ENCODE measurements around the gene NEK11. TPM values are rescaled to one million over a fixed set of nuclear protein-coding genes. Genes with fewer than 3 reads are reported as not detected.
A peak's percentile ranks its signal among the peaks of the same experiment; 100 is the strongest.

The NEK11 gene
- total RNA-seq, 1 donor from 2014 or later: 3.9 TPM

DNA sequence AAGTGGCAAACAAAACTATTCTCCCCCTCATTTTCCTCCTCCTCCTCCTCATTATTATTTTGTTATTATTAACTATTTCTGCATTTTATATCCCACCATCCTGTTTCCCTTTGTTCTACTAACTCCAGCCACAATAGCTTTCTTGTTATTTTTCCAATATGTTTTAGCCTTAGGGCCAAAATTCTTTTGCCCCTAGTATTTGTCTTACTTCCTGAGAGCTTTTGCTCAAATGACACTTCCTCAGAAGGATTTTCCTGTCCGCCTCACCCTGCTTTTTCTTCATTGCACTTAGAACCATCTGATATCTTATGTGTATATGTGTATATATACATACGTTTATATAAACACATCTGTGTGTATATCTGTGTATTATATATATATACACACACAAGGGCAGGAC lies 322.2 kb downstream of the NEK11 start:
- TF ChIP-seq, protein P1, sequence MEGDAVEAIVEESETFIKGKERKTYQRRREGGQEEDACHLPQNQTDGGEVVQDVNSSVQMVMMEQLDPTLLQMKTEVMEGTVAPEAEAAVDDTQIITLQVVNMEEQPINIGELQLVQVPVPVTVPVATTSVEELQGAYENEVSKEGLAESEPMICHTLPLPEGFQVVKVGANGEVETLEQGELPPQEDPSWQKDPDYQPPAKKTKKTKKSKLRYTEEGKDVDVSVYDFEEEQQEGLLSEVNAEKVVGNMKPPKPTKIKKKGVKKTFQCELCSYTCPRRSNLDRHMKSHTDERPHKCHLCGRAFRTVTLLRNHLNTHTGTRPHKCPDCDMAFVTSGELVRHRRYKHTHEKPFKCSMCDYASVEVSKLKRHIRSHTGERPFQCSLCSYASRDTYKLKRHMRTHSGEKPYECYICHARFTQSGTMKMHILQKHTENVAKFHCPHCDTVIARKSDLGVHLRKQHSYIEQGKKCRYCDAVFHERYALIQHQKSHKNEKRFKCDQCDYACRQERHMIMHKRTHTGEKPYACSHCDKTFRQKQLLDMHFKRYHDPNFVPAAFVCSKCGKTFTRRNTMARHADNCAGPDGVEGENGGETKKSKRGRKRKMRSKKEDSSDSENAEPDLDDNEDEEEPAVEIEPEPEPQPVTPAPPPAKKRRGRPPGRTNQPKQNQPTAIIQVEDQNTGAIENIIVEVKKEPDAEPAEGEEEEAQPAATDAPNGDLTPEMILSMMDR (conservative IDR thresholded peaks at IDR 0.05; ENCODE audit: low read depth, low read length): no peak
- no peak overlapping the region for H3K4me3 ChIP-seq (ENCODE audit: low read depth, low read length)
- no peak for DNase-seq (ENCODE audit: low read depth)

DNA sequence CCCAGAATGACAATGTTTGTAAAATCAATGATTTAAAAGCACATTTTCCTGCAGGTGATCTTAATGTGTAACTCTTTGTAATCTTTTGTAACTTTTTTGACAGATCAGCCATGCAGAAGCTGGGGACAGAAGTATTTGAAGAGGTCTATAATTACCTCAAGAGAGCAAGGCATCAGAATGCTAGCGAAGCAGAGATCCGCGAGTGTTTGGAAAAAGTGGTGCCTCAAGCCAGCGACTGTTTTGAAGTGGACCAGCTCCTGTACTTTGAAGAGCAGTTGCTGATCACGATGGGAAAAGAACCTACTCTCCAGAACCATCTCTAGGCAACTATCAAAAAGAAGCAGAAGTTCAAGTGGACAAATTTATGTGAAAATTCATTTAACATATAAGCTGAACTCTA lies 322.8 kb downstream of the NEK11 start:
- no peak for DNase-seq (ENCODE audit: low read depth)
- no peak overlapping the region for H3K4me3 ChIP-seq (ENCODE audit: low read depth, low read length)

DNA sequence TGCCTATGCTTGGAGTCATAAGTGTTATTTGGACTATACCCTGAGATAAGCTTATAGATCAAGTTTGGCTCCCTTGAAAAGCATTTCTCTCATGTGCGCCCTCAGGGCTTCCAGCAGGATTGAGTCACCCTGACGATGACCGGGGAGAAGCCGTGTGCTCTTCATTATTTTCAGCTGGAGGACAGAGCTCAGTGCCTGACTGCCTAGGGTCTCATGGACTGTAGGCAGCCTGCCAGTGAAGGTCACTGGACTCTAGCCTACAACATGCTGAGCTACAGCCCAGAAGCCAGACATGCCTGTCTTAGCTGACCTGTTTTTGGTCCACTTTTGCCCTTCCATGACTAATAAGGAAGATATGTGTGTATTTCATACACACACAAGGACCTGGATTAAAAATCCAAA lies 323.3 kb downstream of the NEK11 start:
- TF ChIP-seq, protein P1 (conservative IDR thresholded peaks at IDR 0.05; ENCODE audit: low read depth, low read length): no peak
- no peak overlapping the region for H3K4me3 ChIP-seq (ENCODE audit: low read depth, low read length)
- DNase-seq (ENCODE audit: low read depth): peak; percentile 62

More for the DNA sequence above, 322.8 kb downstream of the NEK11 start:
- TF ChIP-seq, protein P1 (conservative IDR thresholded peaks at IDR 0.05; ENCODE audit: low read depth, low read length): no peak

DNA sequence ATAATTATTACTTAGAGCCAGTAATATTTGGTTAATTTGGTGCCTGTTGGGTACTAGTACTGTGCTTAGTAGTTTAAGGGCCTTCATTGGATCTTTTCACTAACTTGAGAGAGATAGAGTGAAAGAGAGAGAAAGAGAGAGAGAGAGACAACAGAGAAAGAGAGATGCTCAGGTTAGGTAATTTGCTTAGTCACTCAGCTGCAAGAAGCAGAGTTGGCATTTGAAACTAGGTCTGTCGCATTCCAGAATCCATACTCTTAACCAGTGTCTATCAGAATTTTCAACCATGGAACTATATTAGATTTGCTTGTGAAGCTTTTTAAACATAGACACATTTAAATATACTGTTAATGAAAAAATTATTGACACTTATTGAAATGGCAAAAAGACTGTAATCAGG lies 323.8 kb downstream of the NEK11 start:
- no peak for DNase-seq (ENCODE audit: low read depth)
- no peak overlapping the region for H3K4me3 ChIP-seq (ENCODE audit: low read depth, low read length)

DNA sequence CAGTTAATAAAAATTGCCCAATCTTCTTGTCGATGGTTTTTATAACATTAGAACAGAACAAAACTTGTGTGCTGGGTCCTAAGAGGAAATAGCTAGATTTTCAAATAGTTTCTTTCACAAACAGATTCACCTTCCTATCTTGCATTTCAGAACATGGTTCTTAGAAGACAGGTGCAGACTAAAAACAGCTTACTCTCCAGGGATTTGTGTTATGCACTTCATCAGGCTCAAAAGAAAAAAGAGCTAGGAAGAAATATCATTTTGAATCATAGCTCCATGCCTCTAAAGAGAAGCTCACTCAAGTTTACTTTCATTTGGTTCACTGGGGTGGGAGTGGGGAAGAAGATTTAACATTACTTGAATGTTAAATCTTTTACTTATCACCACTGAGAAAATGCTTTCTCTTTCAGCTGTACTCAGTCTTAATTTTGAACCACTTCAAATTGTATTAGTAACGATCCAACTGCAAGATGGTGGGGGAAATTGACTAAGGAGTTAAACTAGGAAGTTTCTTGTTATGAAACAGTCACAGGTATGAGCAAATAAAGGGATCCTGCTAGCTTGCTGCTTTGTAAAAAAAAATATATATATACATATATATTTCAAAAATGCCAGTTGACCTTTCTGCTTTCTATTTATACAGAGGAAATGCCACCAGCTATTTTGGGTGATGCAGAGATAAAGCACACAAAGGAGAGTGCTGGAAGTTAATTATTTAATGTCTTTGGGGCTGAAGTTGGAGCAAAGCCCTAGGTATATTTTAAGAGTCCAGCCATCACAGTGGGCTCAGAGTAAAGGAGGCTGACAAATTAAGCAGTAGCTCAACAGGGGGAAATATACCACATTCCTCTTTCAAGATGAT lies 326.6 kb downstream of the NEK11 start:
- no peak overlapping the region for H3K4me3 ChIP-seq (ENCODE audit: low read depth, low read length)
- DNase-seq (ENCODE audit: low read depth): no peak
- TF ChIP-seq, protein P1 (conservative IDR thresholded peaks at IDR 0.05; ENCODE audit: low read depth, low read length): no peak

More for the DNA sequence above, 323.8 kb downstream of the NEK11 start:
- TF ChIP-seq, protein P1 (conservative IDR thresholded peaks at IDR 0.05; ENCODE audit: low read depth, low read length): no peak

DNA sequence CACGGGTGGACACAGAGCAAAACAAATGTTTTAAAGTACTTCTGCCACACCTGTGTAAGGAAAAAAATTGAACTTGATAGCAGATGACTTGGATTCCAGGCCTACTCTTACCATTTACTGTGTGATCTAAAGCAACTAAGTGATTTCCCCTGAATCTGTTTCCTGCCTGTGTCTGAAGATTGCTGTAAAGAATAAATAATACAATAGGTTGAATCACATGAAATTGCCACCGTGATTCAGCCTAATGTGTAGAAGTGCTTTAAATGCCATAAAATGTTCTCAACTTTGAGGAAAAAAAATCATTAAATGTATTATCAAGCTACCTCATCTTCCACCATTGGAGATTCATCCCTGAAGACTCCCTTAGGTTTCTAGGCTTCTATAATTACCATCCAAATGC lies 327.3 kb downstream of the NEK11 start:
- H3K4me3 ChIP-seq (ENCODE audit: low read depth, low read length): no peak overlapping the region
- TF ChIP-seq, protein P1 (conservative IDR thresholded peaks at IDR 0.05; ENCODE audit: low read depth, low read length): no peak
- no peak for DNase-seq (ENCODE audit: low read depth)
